HG03558 (cell line): ENCODE data around the gene PRM3.

Source experiments
- ATAC-seq: cut with Tn5 transposase; IDR thresholded peaks from one replicate; pipeline ENCODE4 v1.9.1; 2021; ENCODE audit warnings: moderate number of reproducible peaks; ENCODE audit not compliant: unreplicated experiment; ENCODE audit errors: extremely low read depth

The PRM3 gene

GRCh38 chr16:11250091-11250785 lies 23.2 kb downstream of the PRM3 start:
- no peak for ATAC-seq

DNA sequence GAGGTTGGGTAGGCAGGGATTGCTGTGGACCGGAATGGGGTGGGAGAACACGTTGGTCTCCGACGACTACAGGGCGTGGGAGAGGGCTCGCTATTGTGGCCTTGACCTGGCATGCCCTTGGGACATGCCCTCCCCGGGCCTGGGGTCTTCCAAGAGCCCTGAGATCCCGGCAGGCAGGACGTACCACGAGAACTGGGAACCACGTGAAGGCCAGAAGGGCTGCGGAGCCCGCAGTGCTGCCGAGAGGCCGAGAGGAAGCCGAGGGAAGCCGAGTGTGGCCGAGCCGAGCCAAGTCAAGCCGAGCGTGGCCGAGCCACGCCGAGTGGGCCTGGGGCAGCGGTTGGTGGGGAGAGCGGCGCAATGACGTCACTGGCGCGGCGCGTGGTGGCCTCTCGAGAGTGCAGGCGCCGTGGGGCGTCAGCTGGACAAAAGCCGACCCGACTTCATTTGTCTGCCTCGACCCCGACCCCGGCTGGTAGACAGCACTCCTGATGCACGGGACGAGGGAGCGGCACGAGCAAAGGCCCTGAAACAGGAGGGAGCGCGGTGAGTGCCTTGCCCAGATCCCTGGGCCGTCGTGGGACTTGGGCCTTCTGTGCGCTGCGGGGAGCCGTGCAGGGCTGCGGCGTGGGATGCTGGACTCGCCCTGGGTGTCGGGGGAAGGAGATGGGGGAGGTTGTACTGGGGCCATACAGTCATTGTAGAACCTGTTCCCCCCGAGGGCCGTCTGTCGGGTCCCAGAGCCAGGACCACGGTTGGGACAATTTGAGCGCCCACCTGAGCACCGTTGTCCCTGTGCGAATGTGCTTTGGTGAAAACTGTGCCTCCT lies 24.0 kb downstream of the PRM3 start:
- no peak for ATAC-seq

DNA sequence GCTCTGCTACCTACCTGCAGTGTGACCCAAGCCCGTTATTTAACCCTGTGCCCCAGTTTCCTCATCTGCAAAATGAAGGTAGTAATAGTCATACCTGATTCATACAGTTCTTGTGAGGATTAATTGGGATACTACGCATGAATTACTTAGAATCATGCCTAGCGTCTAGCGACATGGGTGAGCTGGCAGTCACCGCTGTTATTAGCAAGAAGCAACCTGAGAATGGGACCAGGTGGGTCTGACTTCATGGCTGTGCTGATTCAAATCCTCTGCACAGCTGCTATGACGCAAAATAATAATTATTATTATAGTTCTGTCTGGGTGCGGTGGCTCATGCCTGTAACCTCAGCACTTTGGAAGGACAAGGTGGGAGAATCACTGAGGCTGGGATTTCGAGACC lies 25.3 kb downstream of the PRM3 start:
- ATAC-seq, result no peak

GRCh38 chr16:11245988-11246387 lies 27.4 kb downstream of the PRM3 start:
- no peak for ATAC-seq

DNA sequence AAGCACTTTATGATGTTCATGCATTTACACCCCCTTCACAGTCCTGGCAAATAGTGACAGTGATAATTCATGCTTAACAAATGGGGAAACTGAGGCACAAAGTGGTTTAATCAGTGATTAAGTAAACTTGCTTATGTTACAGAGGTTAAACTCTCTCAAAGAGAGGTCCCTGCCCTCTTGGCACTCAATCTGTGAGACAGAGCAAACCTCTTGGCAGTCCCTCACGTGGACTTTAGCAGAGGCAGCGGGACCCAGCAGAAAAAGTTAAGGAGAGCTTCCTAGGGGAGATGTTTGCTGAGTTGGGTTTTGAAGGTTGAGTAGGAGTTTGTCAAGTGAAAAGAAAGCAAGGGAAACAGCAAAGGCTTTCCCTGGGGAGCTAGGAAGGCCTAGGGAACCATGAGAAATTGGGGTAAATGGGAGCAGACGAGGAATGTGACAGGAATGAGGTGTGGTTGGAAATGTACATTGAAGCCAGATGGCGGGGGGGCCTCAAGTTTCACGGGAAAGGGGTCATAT lies 28.1 kb downstream of the PRM3 start:
- ATAC-seq, result no peak

DNA sequence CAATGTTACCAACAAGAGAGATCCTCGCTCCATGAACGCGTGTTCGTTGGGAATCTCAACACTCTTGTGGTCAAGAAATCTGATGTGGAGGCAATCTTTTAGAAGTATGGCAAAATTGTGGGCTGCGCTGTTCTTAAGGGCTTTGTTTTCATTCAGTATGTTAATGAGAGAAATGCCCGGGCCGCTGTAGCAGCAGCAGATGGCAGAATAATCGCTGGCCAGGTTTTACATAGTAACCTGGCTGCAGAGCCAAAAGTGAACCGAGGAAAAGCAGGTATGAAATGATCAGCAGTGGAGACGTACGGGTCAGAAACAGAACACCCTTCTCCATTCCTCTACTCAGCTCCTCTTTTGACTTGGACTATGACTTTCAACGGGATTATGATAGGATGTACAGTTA lies 30.8 kb downstream of the PRM3 start:
- ATAC-seq, result no peak

DNA sequence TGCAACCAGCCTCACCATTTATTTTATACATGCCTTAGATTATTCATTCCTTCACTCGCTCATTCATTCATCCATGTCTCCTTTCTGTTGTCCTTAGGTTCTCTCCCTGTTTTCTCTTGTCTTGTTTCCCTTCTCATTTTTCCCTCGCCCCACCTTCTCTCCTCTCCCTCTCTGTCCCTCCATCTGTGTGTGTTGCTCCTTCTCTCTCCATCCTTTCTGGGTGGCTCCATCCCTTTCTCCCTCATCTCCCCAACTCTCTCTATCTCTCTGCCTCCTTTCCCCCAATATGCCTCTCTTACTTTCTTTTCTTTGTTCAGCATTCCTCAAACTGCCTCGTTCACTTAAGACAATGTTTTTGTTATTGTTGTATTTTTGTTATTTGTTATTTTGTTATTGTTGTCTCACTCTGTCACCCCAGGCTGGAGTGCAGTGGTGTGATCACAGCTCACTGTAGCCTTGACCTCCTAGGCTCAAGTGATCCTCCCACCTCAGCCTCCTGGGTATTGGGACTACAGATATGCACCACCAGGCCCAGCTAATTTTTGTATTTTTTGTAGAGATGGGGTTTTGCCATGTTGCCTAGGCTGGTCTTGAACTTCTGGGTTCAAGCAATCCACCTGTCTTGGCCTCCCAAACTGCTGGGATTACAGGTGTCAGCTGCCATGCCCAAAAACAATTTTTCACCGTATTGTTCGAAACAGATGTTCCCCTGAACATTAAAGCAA lies 31.8 kb downstream of the PRM3 start:
- no peak for ATAC-seq

DNA sequence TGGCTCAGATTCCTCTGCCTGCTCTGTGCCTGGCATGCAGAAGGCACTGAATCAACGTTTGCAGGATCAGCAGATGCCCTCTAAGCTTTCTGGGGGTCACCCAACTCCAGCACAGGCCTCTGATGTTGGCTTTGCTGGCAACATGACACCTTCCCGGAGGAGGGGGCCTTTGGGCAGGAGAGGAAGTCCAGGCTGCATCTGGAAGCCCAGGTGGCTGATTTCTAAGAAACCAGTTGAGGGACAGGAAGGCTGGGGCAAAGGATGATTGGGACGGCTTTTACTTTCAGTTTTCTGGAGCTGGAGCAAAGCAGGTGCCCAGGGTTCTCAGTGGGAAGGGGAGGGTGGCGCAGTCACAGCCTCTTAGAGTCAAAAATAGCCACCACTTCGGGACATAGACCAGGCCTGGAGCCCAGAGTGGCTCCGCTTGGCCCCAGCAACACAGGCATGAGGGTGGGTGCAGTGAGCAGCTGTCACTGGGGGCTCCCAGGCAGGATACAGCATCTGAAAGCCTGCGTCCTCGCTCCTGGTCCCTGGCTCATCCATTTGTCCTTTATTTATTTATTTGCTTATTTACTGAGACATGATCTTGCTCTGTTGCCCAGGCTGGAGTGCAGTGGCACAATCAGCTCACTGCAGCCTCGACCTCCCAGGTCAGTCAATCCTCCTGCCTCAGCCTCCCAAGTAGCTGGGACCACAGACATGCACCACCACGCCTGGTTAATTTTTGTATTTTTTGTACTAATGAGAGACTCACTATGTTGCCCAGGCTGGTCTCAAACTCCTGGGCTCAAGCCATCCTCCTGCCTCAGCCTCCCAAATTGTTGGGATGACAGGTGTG lies 32.6 kb downstream of the PRM3 start:
- ATAC-seq, result no peak

DNA sequence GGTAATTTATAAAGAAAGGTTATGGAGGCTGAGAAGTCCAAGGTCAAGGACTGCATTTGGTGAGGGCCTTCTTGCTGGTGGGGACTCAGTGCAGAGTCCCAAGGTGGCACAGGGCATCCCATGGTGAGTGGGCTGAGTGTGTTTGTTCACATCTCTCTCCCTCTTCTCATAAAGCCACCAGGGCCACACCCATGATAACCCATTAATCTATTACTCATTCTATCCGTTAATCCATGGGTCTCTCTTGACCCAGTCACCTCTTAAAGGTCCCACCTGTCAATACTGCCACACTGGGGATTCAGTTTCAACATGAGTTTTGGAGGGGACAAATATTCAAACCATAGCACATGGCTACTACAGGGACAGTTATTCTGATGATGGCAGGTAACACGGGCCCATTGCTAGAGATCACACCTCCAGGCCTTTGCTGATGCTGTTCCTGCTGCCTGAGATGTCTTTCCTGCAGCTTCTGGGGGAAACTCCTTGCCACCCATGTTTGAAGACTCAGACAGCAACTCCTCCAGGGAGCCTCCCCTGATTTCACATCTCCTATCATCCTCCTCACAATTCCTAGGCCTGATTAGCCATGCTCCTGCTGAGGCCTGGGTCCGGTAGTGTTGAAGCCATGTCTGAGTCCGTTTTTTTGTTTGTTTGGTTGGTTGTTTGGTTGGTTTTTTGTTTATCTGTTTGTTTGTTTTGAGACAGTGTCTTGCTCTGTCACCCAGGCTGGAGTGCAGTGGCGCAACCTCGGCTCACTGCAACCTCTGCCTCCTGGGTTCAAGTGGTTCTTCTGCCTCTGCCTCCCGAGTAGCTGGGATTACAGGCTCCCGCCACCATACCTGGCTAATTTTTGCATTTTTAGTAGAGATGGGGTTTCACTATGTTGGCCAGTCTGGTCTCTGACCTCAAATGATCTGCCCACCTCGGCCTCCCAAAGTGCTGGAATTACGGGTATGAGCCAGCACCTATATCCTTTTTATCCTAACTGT lies 33.5 kb downstream of the PRM3 start:
- ATAC-seq, result no peak

- no peak for ATAC-seq
Observed at GRCh38 chr16:11238272-11239202, 34.9 kb downstream of the PRM3 start.

GRCh38 chr16:11236461-11237254 lies 36.8 kb downstream of the PRM3 start:
- no peak for ATAC-seq

DNA sequence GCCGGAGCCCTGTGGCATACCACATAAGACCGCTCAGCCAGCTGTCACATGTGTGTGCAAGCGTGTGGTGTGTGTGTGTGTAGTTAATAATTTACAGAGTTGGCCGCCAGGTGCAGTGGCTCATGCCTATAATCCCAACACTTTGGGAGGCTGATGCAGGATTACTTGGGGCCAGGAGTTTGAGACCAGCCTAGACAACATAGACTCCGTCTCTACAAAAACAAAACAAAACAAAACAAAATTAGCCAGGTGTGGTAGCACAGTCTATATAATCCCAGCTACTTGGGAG lies 37.8 kb downstream of the PRM3 start:
- no peak for ATAC-seq

- no peak for ATAC-seq
Observed at GRCh38 chr16:11234884-11235702, 38.3 kb downstream of the PRM3 start.

DNA sequence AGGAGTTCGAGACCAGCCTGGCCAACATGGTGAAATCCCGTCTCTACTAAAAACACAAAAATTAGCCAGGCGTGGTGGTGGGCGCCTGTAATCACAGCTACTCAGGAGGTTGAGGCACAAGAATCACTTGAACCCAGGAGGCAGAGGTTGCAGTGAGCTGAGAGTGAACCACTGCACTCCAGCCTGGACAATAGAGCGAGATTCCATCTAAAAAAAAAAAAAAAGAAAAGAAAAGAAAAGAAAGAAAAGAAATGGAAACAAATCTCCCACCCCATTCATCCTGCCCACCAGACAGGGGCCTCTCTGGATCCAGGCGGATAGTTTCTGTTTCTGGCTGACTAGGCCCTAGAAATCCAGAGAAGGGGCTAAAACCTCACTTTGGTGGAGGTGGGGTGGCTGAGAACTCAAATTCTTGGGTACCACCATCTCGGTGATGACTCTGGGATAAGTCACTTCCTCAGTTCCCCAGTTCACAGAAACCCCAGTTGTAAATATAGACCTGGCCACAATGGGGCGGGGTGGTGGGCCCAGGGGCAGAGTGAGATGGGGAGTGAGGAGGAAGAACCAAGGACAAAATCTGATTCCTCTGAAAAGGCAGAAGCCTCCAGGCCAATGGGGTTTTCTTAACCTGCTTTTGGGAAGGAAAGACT lies 39.6 kb downstream of the PRM3 start:
- no peak for ATAC-seq

DNA sequence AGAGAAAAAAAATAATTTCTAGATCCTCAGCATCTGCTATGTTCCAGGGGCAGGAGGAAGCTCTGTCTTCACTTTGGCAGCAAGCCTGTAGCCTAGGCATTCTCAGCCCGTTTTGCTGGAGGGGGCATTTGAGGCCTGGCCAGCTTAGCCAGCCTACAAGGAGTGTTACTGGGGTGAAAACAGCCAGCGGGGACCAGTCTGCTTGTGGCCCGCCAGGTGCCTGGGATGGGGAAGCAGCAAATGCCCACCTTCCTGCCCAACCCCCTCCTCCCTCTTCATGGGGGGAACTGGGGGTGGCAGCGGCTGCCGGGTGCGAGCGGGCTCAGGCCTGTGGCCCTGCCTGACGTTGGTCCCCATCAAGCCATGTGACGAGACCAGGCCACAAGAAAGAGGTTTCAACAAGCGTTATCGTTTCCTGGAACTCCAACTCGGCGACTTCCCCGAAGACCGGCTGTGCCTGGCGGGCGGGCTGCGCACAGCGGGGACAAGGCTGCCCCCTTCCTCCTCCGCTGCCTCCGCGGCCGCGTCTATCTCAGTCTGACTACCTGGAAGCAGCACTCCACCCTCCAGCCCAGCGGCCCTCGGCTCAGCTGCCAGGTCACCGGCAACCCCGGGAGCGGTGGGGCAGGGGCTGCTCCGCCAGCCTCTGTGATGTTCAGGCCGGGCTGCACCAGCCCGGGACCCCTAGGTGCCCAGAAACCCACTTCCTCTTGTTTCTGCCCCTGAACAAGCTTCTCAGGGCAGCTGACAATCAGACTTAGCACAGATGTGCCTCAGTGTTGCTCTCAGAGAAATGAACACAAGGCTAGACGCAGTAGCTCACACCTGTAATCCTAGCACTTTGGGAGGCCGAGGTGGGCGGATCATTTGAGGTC lies 40.3 kb downstream of the PRM3 start:
- no peak for ATAC-seq
